Measurements from ENCODE around the gene TMEM9. TPM values are rescaled to one million over a fixed set of nuclear protein-coding genes. Genes with fewer than 3 reads are reported as not detected.

The TMEM9 gene
- total RNA-seq, 2 donors from 2014 or later = 145 to 156 TPM

DNA sequence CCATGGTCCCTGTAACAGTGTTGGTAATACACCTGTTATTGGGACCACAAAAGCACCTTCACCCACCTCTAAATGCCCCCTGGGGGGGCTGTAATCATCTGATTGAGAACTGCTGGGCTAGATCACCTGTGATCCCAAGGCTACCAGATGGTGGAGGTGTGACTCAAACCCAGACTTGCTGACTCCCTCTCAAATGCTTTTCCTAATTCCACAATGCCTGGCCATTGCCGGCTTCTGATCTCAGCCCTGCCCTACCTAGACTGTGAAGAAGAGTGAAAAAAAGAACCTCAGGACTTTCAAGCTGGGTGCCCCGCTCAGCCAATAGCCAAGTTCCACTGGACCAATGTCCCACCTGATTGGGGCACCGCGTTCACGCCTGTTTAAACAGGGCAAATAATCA, 9.6 kb downstream of the TMEM9 start:
- Mint-ChIP-seq H3K4me1 (peaks cover 9% of the 10 kb centered on the region), H3K4me3 (no peak overlapping the region), H3K36me3 (ENCODE audit: low read depth) (peaks cover 92% of the 10 kb centered on the region), H3K9me3 (no peaks in the 10 kb centered on the region), H3K27ac (peak overlapping the region; percentile 67), H3K27me3 (ENCODE audit: insufficient read depth) (no peaks in the 10 kb centered on the region)
- Histone ChIP-seq H3K9me3 (ENCODE audit: control insufficient read depth, low read length) (no peaks in the 10 kb centered on the region), H3K27ac (ENCODE audit: low read depth, low read length) (no peak overlapping the region), H3K9ac (ENCODE audit: extremely low read depth, low read length, poor library complexity, severe bottlenecking) (no peak overlapping the region), H3K4me3 (ENCODE audit: low read length) (no peak overlapping the region), H3K4me1 (ENCODE audit: control insufficient read depth, insufficient read depth, low read length) (no peaks in the 10 kb centered on the region), H3K36me3 (ENCODE audit: control insufficient read depth, insufficient read depth, low read length) (peaks cover 98% of the 10 kb centered on the region), H3K27me3 (ENCODE audit: control insufficient read depth, insufficient read depth, low read length, poor library complexity, severe bottlenecking) (no peaks in the 10 kb centered on the region)
- WGBS, 2 experiments (ENCODE audit: insufficient coverage in 1 of 2, insufficient read length in 1 of 2) = 75% methylated on average over 4 to 5 of the region's 5 CpGs
- DNase-seq = no peak
- TF ChIP-seq, protein P1, sequence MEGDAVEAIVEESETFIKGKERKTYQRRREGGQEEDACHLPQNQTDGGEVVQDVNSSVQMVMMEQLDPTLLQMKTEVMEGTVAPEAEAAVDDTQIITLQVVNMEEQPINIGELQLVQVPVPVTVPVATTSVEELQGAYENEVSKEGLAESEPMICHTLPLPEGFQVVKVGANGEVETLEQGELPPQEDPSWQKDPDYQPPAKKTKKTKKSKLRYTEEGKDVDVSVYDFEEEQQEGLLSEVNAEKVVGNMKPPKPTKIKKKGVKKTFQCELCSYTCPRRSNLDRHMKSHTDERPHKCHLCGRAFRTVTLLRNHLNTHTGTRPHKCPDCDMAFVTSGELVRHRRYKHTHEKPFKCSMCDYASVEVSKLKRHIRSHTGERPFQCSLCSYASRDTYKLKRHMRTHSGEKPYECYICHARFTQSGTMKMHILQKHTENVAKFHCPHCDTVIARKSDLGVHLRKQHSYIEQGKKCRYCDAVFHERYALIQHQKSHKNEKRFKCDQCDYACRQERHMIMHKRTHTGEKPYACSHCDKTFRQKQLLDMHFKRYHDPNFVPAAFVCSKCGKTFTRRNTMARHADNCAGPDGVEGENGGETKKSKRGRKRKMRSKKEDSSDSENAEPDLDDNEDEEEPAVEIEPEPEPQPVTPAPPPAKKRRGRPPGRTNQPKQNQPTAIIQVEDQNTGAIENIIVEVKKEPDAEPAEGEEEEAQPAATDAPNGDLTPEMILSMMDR (conservative IDR thresholded peaks at IDR 0.05) = no peak

DNA sequence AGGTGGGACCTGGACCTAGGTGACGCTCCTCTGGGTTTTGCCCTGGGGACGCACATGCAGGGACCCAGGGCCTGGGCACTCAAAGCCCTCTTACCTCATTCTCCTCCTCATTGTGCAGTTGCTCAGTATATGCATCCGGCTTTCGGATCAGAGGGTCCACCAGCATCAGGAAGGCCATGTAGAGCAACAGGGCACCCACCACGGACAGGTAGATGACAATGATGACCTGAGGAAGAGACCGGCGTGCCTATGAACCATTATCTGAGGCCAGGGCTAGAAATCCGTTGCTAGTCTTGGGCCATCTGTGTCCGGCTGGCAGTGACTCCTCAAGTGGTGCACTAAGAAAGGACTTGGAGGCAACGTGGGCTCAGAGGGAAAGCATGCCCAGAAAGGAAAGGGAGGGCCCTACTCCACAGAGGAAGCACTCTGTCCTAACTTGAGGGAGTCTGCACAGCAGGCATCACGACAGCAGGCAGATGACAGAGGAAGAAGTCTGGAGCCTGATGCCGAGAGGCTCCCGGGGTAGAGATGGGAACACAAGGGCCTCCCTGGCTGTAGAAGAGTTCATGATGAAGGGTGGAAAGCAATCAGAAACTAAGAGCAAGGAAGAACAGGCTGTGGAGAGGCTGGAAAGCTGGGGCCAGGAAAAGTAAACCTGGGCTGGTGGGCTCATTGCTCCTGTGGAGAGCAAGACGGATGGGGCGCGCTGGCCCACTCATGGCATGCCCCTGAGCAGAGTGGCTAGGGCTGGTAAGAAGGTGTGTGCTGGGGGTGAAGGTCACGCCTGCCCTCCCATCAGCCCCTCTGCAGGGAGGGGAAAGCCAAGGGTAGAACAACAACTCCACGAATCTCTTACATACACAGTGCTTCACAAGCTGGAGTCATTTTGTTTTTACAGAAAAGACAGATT, 10.3 kb downstream of the TMEM9 start:
- Mint-ChIP-seq H3K27me3 (ENCODE audit: insufficient read depth) (no peaks in the 10 kb centered on the region), H3K27ac (peak overlapping the region; percentile 67), H3K9me3 (no peaks in the 10 kb centered on the region), H3K4me3 (no peak overlapping the region), H3K36me3 (ENCODE audit: low read depth) (peaks cover 91% of the 10 kb centered on the region), H3K4me1 (peaks cover 9% of the 10 kb centered on the region)
- Histone ChIP-seq H3K27ac (ENCODE audit: low read depth, low read length) (no peak overlapping the region), H3K9me3 (ENCODE audit: control insufficient read depth, low read length) (no peaks in the 10 kb centered on the region), H3K27me3 (ENCODE audit: control insufficient read depth, insufficient read depth, low read length, poor library complexity, severe bottlenecking) (no peaks in the 10 kb centered on the region), H3K4me3 (ENCODE audit: low read length) (no peak overlapping the region), H3K4me1 (ENCODE audit: control insufficient read depth, insufficient read depth, low read length) (no peaks in the 10 kb centered on the region), H3K9ac (ENCODE audit: extremely low read depth, low read length, poor library complexity, severe bottlenecking) (no peak overlapping the region), H3K36me3 (ENCODE audit: control insufficient read depth, insufficient read depth, low read length) (peaks cover 95% of the 10 kb centered on the region)
- WGBS, 2 experiments (ENCODE audit: insufficient coverage in 1 of 2, insufficient read length in 1 of 2) = 92 to 97% methylated on average over 9 to 18 of the region's 18 CpGs
- no peak for DNase-seq
- TF ChIP-seq, protein P1 (conservative IDR thresholded peaks at IDR 0.05) = no peak

DNA sequence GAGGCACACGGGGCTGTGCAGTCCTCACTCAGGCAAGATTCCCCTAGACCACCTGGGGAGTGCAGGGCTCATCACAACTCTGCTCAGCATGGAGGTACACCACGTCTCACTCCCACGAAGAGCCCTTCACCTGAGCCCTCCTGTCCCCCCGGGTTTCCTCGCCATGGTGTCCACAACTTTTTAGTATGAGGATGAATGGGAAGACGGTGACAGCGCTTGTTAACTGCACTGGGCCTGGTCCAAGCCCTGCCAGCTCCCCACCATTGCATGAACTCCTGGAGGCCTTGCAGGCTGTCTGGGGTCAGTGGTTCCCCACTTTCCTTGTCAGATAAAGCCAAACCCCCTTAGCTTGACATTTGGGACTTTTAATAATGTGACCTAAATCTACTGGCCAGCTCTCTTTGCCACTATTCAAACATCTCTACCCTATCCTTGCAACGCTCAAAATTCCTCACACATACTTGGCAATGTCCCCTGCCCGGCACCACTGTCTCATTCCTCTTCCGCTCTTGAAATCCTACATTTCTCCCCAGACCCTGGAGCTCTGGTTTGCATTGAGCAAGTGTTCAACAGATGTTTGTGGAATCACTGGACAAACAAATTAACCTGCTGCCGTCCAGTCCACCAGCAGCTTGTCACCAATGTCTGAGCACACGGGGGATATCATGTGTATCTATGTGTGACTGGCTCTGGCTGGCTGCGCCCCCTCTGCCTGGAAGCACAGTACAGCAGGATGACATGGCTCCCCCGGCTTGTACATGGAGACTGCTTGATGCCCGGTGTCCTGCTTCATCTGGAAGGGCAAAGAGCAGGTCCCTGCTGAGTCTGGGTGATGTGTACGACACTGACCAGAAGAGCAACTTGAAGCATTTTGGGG, 11.2 kb downstream of the TMEM9 start:
- Histone ChIP-seq H3K4me3 (ENCODE audit: low read length) (no peak overlapping the region), H3K4me1 (ENCODE audit: control insufficient read depth, insufficient read depth, low read length) (no peaks in the 10 kb centered on the region), H3K9me3 (ENCODE audit: control insufficient read depth, low read length) (no peaks in the 10 kb centered on the region), H3K9ac (ENCODE audit: extremely low read depth, low read length, poor library complexity, severe bottlenecking) (no peak overlapping the region), H3K36me3 (ENCODE audit: control insufficient read depth, insufficient read depth, low read length) (peaks cover 94% of the 10 kb centered on the region), H3K27me3 (ENCODE audit: control insufficient read depth, insufficient read depth, low read length, poor library complexity, severe bottlenecking) (no peaks in the 10 kb centered on the region), H3K27ac (ENCODE audit: low read depth, low read length) (no peak overlapping the region)
- Mint-ChIP-seq H3K9me3 (no peaks in the 10 kb centered on the region), H3K27ac (peak overlapping the region; percentile 67), H3K36me3 (ENCODE audit: low read depth) (peaks cover 86% of the 10 kb centered on the region), H3K4me1 (peaks cover 9% of the 10 kb centered on the region), H3K27me3 (ENCODE audit: insufficient read depth) (no peaks in the 10 kb centered on the region), H3K4me3 (no peak overlapping the region)
- TF ChIP-seq, protein P1 (conservative IDR thresholded peaks at IDR 0.05) = no peak
- WGBS, 2 experiments (ENCODE audit: insufficient coverage in 1 of 2, insufficient read length in 1 of 2) = 96 to 99% methylated on average over 12 to 16 of the region's 16 CpGs
- no peak for DNase-seq

All from endodermal cell (in vitro differentiated cells).